Tibial nerve (tissue), 4 donors: ENCODE data around the gene KHDC1. TPM values are rescaled to one million over a fixed set of nuclear protein-coding genes. Genes with fewer than 3 reads are reported as not detected.
"Not testable (repeated sequence)": the region's sequence is repeated elsewhere in the genome, so short reads cannot be mapped to it uniquely, and the experiment has no call there.

Source experiments
- DNase-seq, 2 donors: peaks; one replicate each; pipeline ENCODE4 v3.0.0-alpha.2; 2019; ENCODE audit warnings: low spot score in 2 of 2
- H3K27ac ChIP-seq, 4 donors: fragments of 200-600 bp; sonication (generic) in 3 of 4; one replicate each; pipeline ENCODE4 v1.5.1; 2017 to 2019; ENCODE audit warnings: mild to moderate bottlenecking in 1 of 4
- H3K27me3 ChIP-seq, 2 donors: fragments of 200-600 bp; sonication (generic) in 1 of 2; one replicate each; pipeline versions ENCODE4 v1.5.1 to v1.6.0; 2017 to 2019
- H3K36me3 ChIP-seq, 3 donors: fragments of 200-600 bp; sonication (generic); one replicate each; pipeline ENCODE4 v1.5.1; 2018 to 2019
- H3K4me1 ChIP-seq, 4 donors: fragments of 200-600 bp; sonication (generic) in 3 of 4; one replicate each; pipeline ENCODE4 v1.5.1; 2017 to 2019
- H3K4me3 ChIP-seq, 4 donors: fragments of 200-600 bp; sonication (generic) in 3 of 4; one replicate each; pipeline ENCODE4 v1.5.1; 2017 to 2019; ENCODE audit warnings: mild to moderate bottlenecking in 1 of 4, moderate library complexity in 1 of 4
- H3K9me3 ChIP-seq, 4 donors: fragments of 200-600 bp; sonication (generic) in 3 of 4; one replicate each; pipeline ENCODE4 v1.5.1; 2017 to 2019
- CTCF ChIP-seq, 5 experiments: fragments of 200-600 bp in 3 of 5; fragments of 450-650 bp in 2 of 5; sonication (generic) in 3 of 5; IDR thresholded peaks; one replicate each; pipeline ENCODE4 v1.5.1; 2016 to 2019; ENCODE audit warnings: antibody characterized with exemption in 5 of 5, mild to moderate bottlenecking in 3 of 5, moderate library complexity in 2 of 5
- EP300 ChIP-seq, 2 donors: sonication (generic); formaldehyde crosslinking; IDR thresholded peaks; one replicate each; pipeline ENCODE4 v1.6.1; 2017; ENCODE audit warnings: antibody characterized with exemption in 2 of 2, mild to moderate bottlenecking in 1 of 2
- POLR2A ChIP-seq, 2 donors: fragments of 450-650 bp; IDR thresholded peaks; one replicate each; pipeline ENCODE4 v1.6.1; 2017; ENCODE audit warnings: antibody characterized with exemption in 2 of 2, mild to moderate bottlenecking in 2 of 2, moderate library complexity in 2 of 2
- WGBS, 2 donors: methylation state at CpG; one replicate each; pipeline ENCODE4 v1.1.5; 2018; 5-methylcytosine and 5-hydroxymethylcytosine counted together
- total RNA-seq, 4 donors: library from RNA; depleted of rRNA; stranded (reverse); fragments of >200 nt; gene quantifications; one replicate each; pipeline ENCODE4 v1.1.0, GENCODE V29; 2016

The KHDC1 gene
- total RNA-seq, 4 donors from 2014 or later: 0.42 to 7.4 (median 0.74) TPM

- peaks cover 0 to 12% (median 1%) of the 10 kb centered on the region in 4 donors for H3K4me1 ChIP-seq
- 54 to 77% methylated on average over 1 of the region's 1 CpG for WGBS, 2 donors
- H3K9me3 ChIP-seq: no peaks in the 10 kb centered on the region
- H3K36me3 ChIP-seq: no peaks in the 10 kb centered on the region
- TF ChIP-seq CTCF (IDR thresholded peaks at IDR 0.05) (no peak), EP300 (IDR thresholded peaks at IDR 0.05) (no peak), POLR2A (IDR thresholded peaks at IDR 0.05) (no peak)
- no peaks in the 10 kb centered on the region for H3K27me3 ChIP-seq
- H3K4me3 ChIP-seq: no peak overlapping the region
- H3K27ac ChIP-seq: no peak overlapping the region
- DNase-seq: no peak
Measured at GRCh38 chr6:73258721-73259120, 4.3 kb downstream of the KHDC1 start.

- DNase-seq, H3K9me3 ChIP-seq: not testable (repeated sequence)
- WGBS, 2 donors: 97 to 98% methylated on average over 5 of the region's 5 CpGs
Measured at GRCh38 chr6:73254323-73254722, 8.7 kb downstream of the KHDC1 start.

GRCh38 chr6:73252703-73253102 is 10.3 kb downstream of the KHDC1 start:
- no peaks in the 10 kb centered on the region for H3K27me3 ChIP-seq
- H3K36me3 ChIP-seq: no peaks in the 10 kb centered on the region
- no peak for DNase-seq
- 89 to 94% methylated on average over 2 of the region's 2 CpGs for WGBS, 2 donors
- H3K4me1 ChIP-seq: no peaks in the 10 kb centered on the region
- no peak overlapping the region for H3K4me3 ChIP-seq
- TF ChIP-seq CTCF (IDR thresholded peaks at IDR 0.05) (no peak), POLR2A (IDR thresholded peaks at IDR 0.05) (no peak), EP300 (IDR thresholded peaks at IDR 0.05) (no peak)
- H3K9me3 ChIP-seq: no peaks in the 10 kb centered on the region
- no peak overlapping the region for H3K27ac ChIP-seq

More at GRCh38 chr6:73254323-73254722, 8.7 kb downstream of the KHDC1 start:
- not testable (repeated sequence) for H3K36me3 ChIP-seq, H3K27ac ChIP-seq, H3K4me3 ChIP-seq, H3K27me3 ChIP-seq, H3K4me1 ChIP-seq

DNA sequence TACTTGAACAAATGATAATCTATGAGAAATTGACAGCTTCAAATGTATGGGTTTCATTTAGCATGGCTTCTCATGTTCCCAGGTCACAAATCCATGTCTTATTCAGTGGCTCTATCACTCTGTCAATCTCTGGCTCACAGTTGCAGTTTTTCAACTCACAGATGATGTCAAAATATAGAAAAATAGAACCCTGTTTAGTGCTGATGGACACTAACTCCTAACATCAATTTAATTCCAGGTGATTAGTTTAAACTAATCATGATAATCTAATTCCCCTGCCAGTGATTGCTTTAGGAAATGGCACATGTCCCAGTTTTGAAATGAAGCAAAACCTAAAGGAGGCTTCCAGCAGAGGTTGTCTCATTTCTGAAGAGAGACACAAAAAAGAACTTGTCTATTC is 13.0 kb downstream of the KHDC1 start:
- Histone ChIP-seq H3K27ac (no peak overlapping the region), H3K9me3 (no peaks in the 10 kb centered on the region), H3K27me3 (no peaks in the 10 kb centered on the region), H3K4me3 (no peak overlapping the region), H3K36me3 (no peaks in the 10 kb centered on the region), H3K4me1 (no peaks in the 10 kb centered on the region)
- TF ChIP-seq CTCF (IDR thresholded peaks at IDR 0.05) (no peak), POLR2A (IDR thresholded peaks at IDR 0.05) (no peak), EP300 (IDR thresholded peaks at IDR 0.05) (no peak)
- DNase-seq: no peak

DNA sequence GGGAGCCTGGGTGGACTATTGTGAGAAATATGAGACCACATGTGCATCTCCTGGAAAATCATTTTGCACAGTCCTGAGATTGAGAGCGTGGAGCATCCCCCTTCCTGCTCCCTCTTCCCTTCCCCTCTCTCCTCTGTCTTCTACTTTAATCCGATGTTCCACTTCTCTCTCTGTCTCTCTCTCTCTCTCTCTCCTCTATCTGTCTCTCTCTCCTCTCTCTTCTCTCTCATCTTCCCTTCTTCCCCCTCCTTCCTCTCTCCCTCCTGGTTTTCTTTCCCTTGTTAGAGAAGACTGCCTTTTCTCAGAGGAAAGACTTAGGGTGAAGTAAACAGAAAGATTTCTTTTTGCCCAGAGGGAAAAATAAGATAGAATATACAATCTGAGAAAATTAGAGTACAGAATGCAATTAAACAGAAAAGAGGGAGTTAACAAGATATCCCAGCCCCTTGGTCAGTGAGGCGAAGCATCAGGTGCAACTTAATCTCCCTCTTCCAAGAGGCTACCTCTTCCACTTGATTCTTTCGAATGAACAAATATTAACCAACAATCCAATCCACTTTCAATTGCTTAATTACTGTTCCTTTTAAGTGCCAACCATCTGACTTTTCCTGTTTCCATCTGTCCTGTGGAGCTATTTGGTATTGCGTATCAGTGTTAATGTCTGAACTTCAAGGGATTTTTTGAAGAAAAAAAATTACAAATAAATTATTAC is 14.6 kb downstream of the KHDC1 start:
- TF ChIP-seq POLR2A (IDR thresholded peaks at IDR 0.05) (no peak), EP300 (IDR thresholded peaks at IDR 0.05) (no peak), CTCF (IDR thresholded peaks at IDR 0.05) (no peak)

More for the DNA sequence above, 14.6 kb downstream of the KHDC1 start:
- Histone ChIP-seq H3K27me3 (no peaks in the 10 kb centered on the region), H3K27ac (no peak overlapping the region), H3K4me1 (no peaks in the 10 kb centered on the region), H3K4me3 (no peak overlapping the region), H3K36me3 (no peaks in the 10 kb centered on the region), H3K9me3 (no peaks in the 10 kb centered on the region)
- 75 to 77% methylated on average over 5 of the region's 5 CpGs for WGBS, 2 donors
- no peak for DNase-seq
